ENCODE data around the gene CLMN. TPM values are rescaled to one million over a fixed set of nuclear protein-coding genes. Genes with fewer than 3 reads are reported as not detected.

The CLMN gene
- total and polyA plus RNA-seq, 2 of the 13 experiments (the other 11 are each of a cell fraction or from before 2014, with no cell fraction given) = 15.1 to 16.7 TPM

- TF ChIP-seq PAX8 (CRISPR knock-in tag; IDR thresholded peaks at IDR 0.05; ENCODE audit: borderline replicate concordance) = no peak
- TF ChIP-seq RARA (CRISPR knock-in tag; IDR thresholded peaks at IDR 0.05) = peak; percentile 83
- TF ChIP-seq HNRNPK (IDR thresholded peaks at IDR 0.05; ENCODE audit: low read depth, low read length, poor library complexity, severe bottlenecking) = no peak
- TF ChIP-seq SUZ12 (IDR thresholded peaks at IDR 0.05; ENCODE audit: low read depth, low read length) = no peak
- peak; percentile 92 for TF ChIP-seq SIX1 (CRISPR knock-in tag; IDR thresholded peaks at IDR 0.05; ENCODE audit: borderline replicate concordance)
- TF ChIP-seq NKX3-1 (CRISPR knock-in tag; IDR thresholded peaks at IDR 0.05) = peak; percentile 61; the same call in 1 of the 2 replicates
- TF ChIP-seq HDAC2 (CRISPR knock-in tag; IDR thresholded peaks at IDR 0.05) = peak; percentile 76
- TF ChIP-seq HNRNPLL (IDR thresholded peaks at IDR 0.05; ENCODE audit: low read depth, low read length, poor library complexity, severe bottlenecking) = no peak
- TF ChIP-seq CEBPB (IDR thresholded peaks at IDR 0.05; ENCODE audit: borderline replicate concordance, low read depth, low read length) = peak; percentile 81
- peak; percentile 78 for TF ChIP-seq ZNF143 (CRISPR knock-in tag; IDR thresholded peaks at IDR 0.05)
- peak; percentile 91 for TF ChIP-seq SMAD3 (CRISPR knock-in tag; IDR thresholded peaks at IDR 0.05)
- TF ChIP-seq ZNF276 (CRISPR knock-in tag; IDR thresholded peaks at IDR 0.05; ENCODE audit: low read depth) = no peak
- no peak for TF ChIP-seq ZNF768 (CRISPR knock-in tag; IDR thresholded peaks at IDR 0.05)
- peak; percentile 65; the same call in 1 of the 2 replicates for TF ChIP-seq PATZ1 (CRISPR knock-in tag; IDR thresholded peaks at IDR 0.05)
- TF ChIP-seq MED13 (CRISPR knock-in tag; IDR thresholded peaks at IDR 0.05) = peak; percentile 59; the same call in 1 of the 2 replicates
- no peak for TF ChIP-seq HNRNPUL1 (IDR thresholded peaks at IDR 0.05; ENCODE audit: low read depth, low read length)
- peak; percentile 89; the same call in 1 of the 2 replicates for TF ChIP-seq NCOR1 (IDR thresholded peaks at IDR 0.05; ENCODE audit: borderline replicate concordance, low read length)
- TF ChIP-seq ZNF296 (CRISPR knock-in tag; conservative IDR thresholded peaks at IDR 0.05) = no peak
- TF ChIP-seq SAP130 (CRISPR knock-in tag; IDR thresholded peaks at IDR 0.05; ENCODE audit: low read depth) = peak; percentile 75
- no peak for TF ChIP-seq RBFOX2 (IDR thresholded peaks at IDR 0.05; ENCODE audit: low read depth, low read length)
- peak; percentile 74 for TF ChIP-seq PAXIP1 (CRISPR knock-in tag; conservative IDR thresholded peaks at IDR 0.05)
These were observed 18.8 kb downstream of the CLMN start (continued) for GRCh38 chr14:95300697-95301526.

Data from HepG2 (cell line).